ENCODE results near the gene TIGD1. TPM values are rescaled to one million over a fixed set of nuclear protein-coding genes. Genes with fewer than 3 reads are reported as not detected.
"Not testable (repeated sequence)": the region's sequence is repeated elsewhere in the genome, so short reads cannot be mapped to it uniquely, and the experiment has no call there.

TIGD1 gene
- total RNA-seq, 1 experiment from 2014 or later: 9.8 TPM

DNA sequence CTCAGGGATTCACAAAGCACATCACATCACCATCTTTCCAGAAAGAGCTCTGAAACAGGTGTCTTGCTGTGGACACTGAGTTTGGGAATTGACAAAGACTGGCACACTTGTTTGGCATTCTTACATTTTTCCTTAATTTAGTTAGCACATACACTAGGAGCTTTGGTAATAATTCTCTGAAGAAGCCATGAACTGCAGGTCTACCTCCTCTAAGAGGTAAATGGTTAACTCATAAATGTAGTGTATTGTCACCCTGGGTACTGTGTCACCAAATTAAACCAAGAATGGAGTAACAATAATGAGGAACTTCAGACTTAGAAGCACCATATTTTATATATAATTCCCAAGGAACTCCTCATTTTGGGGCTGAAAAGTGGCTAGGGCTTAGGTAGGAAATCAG lies 22.7 kb upstream of the TIGD1 start:
- Histone ChIP-seq H3K4me3 (ENCODE audit: low read depth, low read length, poor library complexity, severe bottlenecking) (no peak overlapping the region), H3K36me3 (ENCODE audit: insufficient read depth, low read length, poor library complexity, severe bottlenecking) (peaks cover 15% of the 10 kb centered on the region), H3K9me3 (ENCODE audit: low read depth, low read length, poor library complexity, severe bottlenecking) (no peaks in the 10 kb centered on the region), H3K4me1 (ENCODE audit: insufficient read depth, low read length, poor library complexity, severe bottlenecking) (no peaks in the 10 kb centered on the region), H3K27me3 (replicated peaks; ENCODE audit: insufficient read depth, low read depth, low read length, poor library complexity) (no peaks in the 10 kb centered on the region), H3K27ac (ENCODE audit: low read depth, low read length, poor library complexity, severe bottlenecking) (no peak overlapping the region)
- no peak for DNase-seq (ENCODE audit: low spot score)
- POLR2A ChIA-PET (ENCODE audit: low non-redundant PET): no interaction called here
- no TSS peak for BruUV-seq (replicated peaks)
- intact Hi-C loops (cut with micrococcal nuclease; ENCODE audit: unreplicated experiment): no loop called here
- CTCF ChIA-PET: no interaction called here
- no peak for TF ChIP-seq EZH2 (IDR thresholded peaks at IDR 0.05; ENCODE audit: borderline replicate concordance, low read depth, low read length, poor library complexity, severe bottlenecking)
- TF ChIP-seq, protein P1, sequence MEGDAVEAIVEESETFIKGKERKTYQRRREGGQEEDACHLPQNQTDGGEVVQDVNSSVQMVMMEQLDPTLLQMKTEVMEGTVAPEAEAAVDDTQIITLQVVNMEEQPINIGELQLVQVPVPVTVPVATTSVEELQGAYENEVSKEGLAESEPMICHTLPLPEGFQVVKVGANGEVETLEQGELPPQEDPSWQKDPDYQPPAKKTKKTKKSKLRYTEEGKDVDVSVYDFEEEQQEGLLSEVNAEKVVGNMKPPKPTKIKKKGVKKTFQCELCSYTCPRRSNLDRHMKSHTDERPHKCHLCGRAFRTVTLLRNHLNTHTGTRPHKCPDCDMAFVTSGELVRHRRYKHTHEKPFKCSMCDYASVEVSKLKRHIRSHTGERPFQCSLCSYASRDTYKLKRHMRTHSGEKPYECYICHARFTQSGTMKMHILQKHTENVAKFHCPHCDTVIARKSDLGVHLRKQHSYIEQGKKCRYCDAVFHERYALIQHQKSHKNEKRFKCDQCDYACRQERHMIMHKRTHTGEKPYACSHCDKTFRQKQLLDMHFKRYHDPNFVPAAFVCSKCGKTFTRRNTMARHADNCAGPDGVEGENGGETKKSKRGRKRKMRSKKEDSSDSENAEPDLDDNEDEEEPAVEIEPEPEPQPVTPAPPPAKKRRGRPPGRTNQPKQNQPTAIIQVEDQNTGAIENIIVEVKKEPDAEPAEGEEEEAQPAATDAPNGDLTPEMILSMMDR (conservative IDR thresholded peaks at IDR 0.05; ENCODE audit: low read depth, low read length): no peak

DNA sequence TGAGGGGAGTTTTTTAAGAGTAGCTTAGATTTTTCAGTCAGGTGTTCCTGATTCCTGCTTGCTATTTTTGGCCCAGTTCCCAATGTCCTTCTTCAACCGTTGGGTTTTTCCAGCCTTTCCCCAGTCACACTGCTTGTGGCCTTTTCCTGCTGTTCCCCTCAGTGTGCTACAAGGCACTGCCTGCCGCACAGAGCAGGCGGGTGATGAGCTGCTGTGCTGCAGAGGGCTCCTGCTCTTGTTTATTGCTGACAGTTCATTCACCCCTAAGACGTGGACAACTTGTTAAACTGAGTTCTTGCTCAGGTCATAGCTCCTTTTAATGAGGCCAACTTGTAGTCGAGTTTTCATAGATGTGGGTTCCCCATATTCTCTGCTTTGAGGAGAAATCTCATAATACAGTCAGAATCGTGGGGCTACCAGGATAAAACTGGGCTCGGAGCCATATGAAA lies 20.7 kb upstream of the TIGD1 start:
- BruUV-seq (replicated peaks): no TSS peak
- ChIA-PET POLR2A (ENCODE audit: low non-redundant PET) (no interaction called here), CTCF (no interaction called here)
- intact Hi-C loops (cut with micrococcal nuclease; ENCODE audit: unreplicated experiment): no loop called here
- no peaks in the 10 kb centered on the region for H3K4me1 ChIP-seq (ENCODE audit: insufficient read depth, low read length, poor library complexity, severe bottlenecking)
- H3K27ac ChIP-seq (ENCODE audit: low read depth, low read length, poor library complexity, severe bottlenecking): no peak overlapping the region
- peaks cover 35% of the 10 kb centered on the region for H3K36me3 ChIP-seq (ENCODE audit: insufficient read depth, low read length, poor library complexity, severe bottlenecking)
- no peaks in the 10 kb centered on the region for H3K27me3 ChIP-seq (replicated peaks; ENCODE audit: insufficient read depth, low read depth, low read length, poor library complexity)
- DNase-seq (ENCODE audit: low spot score): no peak
- no peak for TF ChIP-seq EZH2 (IDR thresholded peaks at IDR 0.05; ENCODE audit: borderline replicate concordance, low read depth, low read length, poor library complexity, severe bottlenecking)
- TF ChIP-seq, protein P1 (conservative IDR thresholded peaks at IDR 0.05; ENCODE audit: low read depth, low read length): no peak
- no peak overlapping the region for H3K4me3 ChIP-seq (ENCODE audit: low read depth, low read length, poor library complexity, severe bottlenecking)
- no peaks in the 10 kb centered on the region for H3K9me3 ChIP-seq (ENCODE audit: low read depth, low read length, poor library complexity, severe bottlenecking)

DNA sequence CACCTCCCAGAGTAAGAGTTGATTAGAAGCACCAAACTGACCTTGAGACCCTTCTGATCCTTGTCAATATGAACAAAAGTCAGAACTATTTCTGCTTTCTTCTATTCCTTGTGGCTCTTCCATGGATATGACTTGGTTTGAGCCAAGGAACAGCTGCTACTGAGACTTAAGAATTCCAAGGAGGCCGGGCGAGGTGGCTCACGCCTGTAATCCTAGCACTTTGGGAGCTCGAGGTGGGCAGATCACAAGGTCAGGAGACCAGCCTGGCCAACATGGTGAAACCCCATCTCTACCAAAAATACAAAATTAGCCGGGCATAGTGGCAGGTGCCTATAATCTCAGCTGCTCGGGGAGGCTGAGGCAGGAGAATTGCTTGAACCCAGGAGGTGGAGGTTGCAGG lies 20.1 kb upstream of the TIGD1 start:
- peaks cover 39% of the 10 kb centered on the region for H3K36me3 ChIP-seq (ENCODE audit: insufficient read depth, low read length, poor library complexity, severe bottlenecking)
- H3K4me1 ChIP-seq (ENCODE audit: insufficient read depth, low read length, poor library complexity, severe bottlenecking); H3K27ac ChIP-seq (ENCODE audit: low read depth, low read length, poor library complexity, severe bottlenecking); intact Hi-C loops (cut with micrococcal nuclease; ENCODE audit: unreplicated experiment); CTCF ChIA-PET; H3K9me3 ChIP-seq (ENCODE audit: low read depth, low read length, poor library complexity, severe bottlenecking); POLR2A ChIA-PET (ENCODE audit: low non-redundant PET); H3K27me3 ChIP-seq (replicated peaks; ENCODE audit: insufficient read depth, low read depth, low read length, poor library complexity); BruUV-seq (replicated peaks); H3K4me3 ChIP-seq (ENCODE audit: low read depth, low read length, poor library complexity, severe bottlenecking); DNase-seq (ENCODE audit: low spot score): not testable (repeated sequence)

DNA sequence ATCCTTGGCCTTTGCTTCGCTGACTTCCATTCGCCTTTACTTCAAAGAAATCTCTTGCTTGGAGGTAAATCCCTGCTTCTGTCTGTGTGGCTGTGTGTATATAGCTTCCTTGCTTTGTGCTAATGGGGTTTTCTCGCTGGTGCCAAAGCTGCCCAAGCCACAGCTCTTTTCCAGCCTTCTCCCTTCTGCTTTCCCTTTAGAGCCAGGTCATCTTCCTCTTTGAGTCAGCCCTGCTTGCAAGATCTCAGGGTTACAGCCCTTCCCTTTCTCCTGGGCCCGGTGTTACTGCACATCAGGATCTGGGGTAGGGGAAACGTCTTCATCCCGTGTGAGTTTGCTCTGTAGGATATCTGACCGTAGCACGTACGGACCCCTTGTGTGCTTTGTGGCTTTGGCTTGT lies 19.2 kb upstream of the TIGD1 start:
- Histone ChIP-seq H3K27ac (ENCODE audit: low read depth, low read length, poor library complexity, severe bottlenecking) (no peak overlapping the region), H3K4me3 (ENCODE audit: low read depth, low read length, poor library complexity, severe bottlenecking) (no peak overlapping the region), H3K4me1 (ENCODE audit: insufficient read depth, low read length, poor library complexity, severe bottlenecking) (no peaks in the 10 kb centered on the region), H3K36me3 (ENCODE audit: insufficient read depth, low read length, poor library complexity, severe bottlenecking) (peaks cover 47% of the 10 kb centered on the region), H3K27me3 (replicated peaks; ENCODE audit: insufficient read depth, low read depth, low read length, poor library complexity) (no peaks in the 10 kb centered on the region), H3K9me3 (ENCODE audit: low read depth, low read length, poor library complexity, severe bottlenecking) (no peaks in the 10 kb centered on the region)
- intact Hi-C loops (cut with micrococcal nuclease; ENCODE audit: unreplicated experiment): no loop called here
- TF ChIP-seq EZH2 (IDR thresholded peaks at IDR 0.05; ENCODE audit: borderline replicate concordance, low read depth, low read length, poor library complexity, severe bottlenecking): no peak
- TF ChIP-seq, protein P1 (conservative IDR thresholded peaks at IDR 0.05; ENCODE audit: low read depth, low read length): no peak
- no peak for DNase-seq (ENCODE audit: low spot score)
- CTCF ChIA-PET: no interaction called here
- POLR2A ChIA-PET (ENCODE audit: low non-redundant PET): no interaction called here
- BruUV-seq (replicated peaks): no TSS peak
